Thyroid gland (tissue), 4 donors: ENCODE data around the gene RNF103. TPM values are rescaled to one million over a fixed set of nuclear protein-coding genes. Genes with fewer than 3 reads are reported as not detected.

Source experiments
- DNase-seq, 2 donors: peaks; one replicate each; pipeline ENCODE4 v3.0.0-alpha.2; 2019
- H3K27ac ChIP-seq, 3 donors: fragments of 200-600 bp; sonication (generic); 1 replicate in 2 of 3; 2 replicates in 1 of 3; pipeline ENCODE4 v1.5.1; 2016 to 2019; ENCODE audit warnings: mild to moderate bottlenecking in 1 of 3, moderate library complexity in 1 of 3
- H3K27me3 ChIP-seq: fragments of 200-600 bp; sonication (generic); one replicate; pipeline ENCODE4 v1.5.1; 2019
- H3K36me3 ChIP-seq, 2 donors: fragments of 200-600 bp; sonication (generic); one replicate each; pipeline ENCODE4 v1.5.1; 2016 to 2019
- H3K4me1 ChIP-seq, 2 donors: fragments of 200-600 bp; sonication (generic); one replicate each; pipeline ENCODE4 v1.5.1; 2017 to 2019
- H3K4me3 ChIP-seq, 3 donors: fragments of 200-600 bp; sonication (generic); replicated peaks in 1 of 3; 1 replicate in 2 of 3; 2 replicates in 1 of 3; pipeline ENCODE4 v1.5.1; 2016; ENCODE audit warnings: mild to moderate bottlenecking in 1 of 3
- H3K9me3 ChIP-seq: fragments of 200-600 bp; sonication (generic); one replicate; pipeline ENCODE4 v1.5.1; 2017
- POLR2A ChIP-seq, 2 donors: fragments of 450-650 bp; IDR thresholded peaks; one replicate each; pipeline ENCODE4 v1.6.1; 2017; ENCODE audit warnings: antibody characterized with exemption in 2 of 2, mild to moderate bottlenecking in 2 of 2, moderate library complexity in 1 of 2
- WGBS, 2 donors: methylation state at CpG; one replicate each; pipeline ENCODE4 v1.1.5; 2017; 5-methylcytosine and 5-hydroxymethylcytosine counted together
- intact Hi-C: fragments of 100-400 bp; cut with DNase I; formaldehyde crosslinking; loops from one replicate; pipeline ENCODE4 v1.15.1; 2023
- total RNA-seq, 4 donors: library from RNA; depleted of rRNA; stranded (reverse); fragments of >200 nt; gene quantifications; one replicate each; pipeline ENCODE4 v1.2.3, GENCODE V29; 2016
- TF ChIP-seq, protein P1 (sequence below), 6 experiments: fragments of 200-600 bp in 3 of 6; fragments of 450-650 bp in 3 of 6; sonication (generic) in 3 of 6; IDR thresholded peaks; one replicate each; pipeline ENCODE4 v1.5.1; 2016 to 2019; ENCODE audit warnings: antibody characterized with exemption in 6 of 6, mild to moderate bottlenecking in 2 of 6, inconsistent platforms in 1 of 6, moderate library complexity in 1 of 6

The RNF103 gene
- total RNA-seq, 4 donors from 2014 or later: 26.0 to 36.8 (median 33.3) TPM

DNA sequence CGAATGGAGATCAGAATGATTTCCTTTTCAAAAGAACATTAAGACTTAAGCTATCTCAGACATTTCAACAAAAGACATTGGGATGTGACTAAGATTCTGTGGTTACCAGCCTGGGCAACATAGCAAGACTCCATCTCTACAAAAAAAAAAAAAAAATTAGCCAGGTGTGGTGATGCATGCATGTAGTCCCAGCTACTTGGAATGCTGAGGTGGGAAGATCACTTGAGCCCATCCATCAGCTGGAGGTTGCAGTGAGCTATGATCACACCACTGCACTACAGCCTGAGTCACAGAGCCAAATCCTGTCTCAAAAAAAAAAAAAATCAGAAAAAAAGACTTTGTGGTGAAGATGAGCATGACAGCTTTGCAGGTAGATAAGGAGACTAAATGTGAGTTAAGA lies 12.8 kb downstream of the RNF103 start:
- H3K4me1 ChIP-seq: no peaks in the 10 kb centered on the region
- TF ChIP-seq, protein P1, sequence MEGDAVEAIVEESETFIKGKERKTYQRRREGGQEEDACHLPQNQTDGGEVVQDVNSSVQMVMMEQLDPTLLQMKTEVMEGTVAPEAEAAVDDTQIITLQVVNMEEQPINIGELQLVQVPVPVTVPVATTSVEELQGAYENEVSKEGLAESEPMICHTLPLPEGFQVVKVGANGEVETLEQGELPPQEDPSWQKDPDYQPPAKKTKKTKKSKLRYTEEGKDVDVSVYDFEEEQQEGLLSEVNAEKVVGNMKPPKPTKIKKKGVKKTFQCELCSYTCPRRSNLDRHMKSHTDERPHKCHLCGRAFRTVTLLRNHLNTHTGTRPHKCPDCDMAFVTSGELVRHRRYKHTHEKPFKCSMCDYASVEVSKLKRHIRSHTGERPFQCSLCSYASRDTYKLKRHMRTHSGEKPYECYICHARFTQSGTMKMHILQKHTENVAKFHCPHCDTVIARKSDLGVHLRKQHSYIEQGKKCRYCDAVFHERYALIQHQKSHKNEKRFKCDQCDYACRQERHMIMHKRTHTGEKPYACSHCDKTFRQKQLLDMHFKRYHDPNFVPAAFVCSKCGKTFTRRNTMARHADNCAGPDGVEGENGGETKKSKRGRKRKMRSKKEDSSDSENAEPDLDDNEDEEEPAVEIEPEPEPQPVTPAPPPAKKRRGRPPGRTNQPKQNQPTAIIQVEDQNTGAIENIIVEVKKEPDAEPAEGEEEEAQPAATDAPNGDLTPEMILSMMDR (IDR thresholded peaks at IDR 0.05): no peak
- TF ChIP-seq POLR2A (IDR thresholded peaks at IDR 0.05): no peak
- H3K9me3 ChIP-seq: no peaks in the 10 kb centered on the region
- DNase-seq: no peak
- no peak overlapping the region for H3K27ac ChIP-seq
- 94 to 98% methylated on average over 1 of the region's 1 CpG for WGBS, 2 donors
- H3K27me3 ChIP-seq: no peaks in the 10 kb centered on the region
- intact Hi-C loops: no loop called here
- no peak overlapping the region for H3K4me3 ChIP-seq
- H3K36me3 ChIP-seq: peaks cover 6 to 11% of the 10 kb centered on the region in 2 donors

DNA sequence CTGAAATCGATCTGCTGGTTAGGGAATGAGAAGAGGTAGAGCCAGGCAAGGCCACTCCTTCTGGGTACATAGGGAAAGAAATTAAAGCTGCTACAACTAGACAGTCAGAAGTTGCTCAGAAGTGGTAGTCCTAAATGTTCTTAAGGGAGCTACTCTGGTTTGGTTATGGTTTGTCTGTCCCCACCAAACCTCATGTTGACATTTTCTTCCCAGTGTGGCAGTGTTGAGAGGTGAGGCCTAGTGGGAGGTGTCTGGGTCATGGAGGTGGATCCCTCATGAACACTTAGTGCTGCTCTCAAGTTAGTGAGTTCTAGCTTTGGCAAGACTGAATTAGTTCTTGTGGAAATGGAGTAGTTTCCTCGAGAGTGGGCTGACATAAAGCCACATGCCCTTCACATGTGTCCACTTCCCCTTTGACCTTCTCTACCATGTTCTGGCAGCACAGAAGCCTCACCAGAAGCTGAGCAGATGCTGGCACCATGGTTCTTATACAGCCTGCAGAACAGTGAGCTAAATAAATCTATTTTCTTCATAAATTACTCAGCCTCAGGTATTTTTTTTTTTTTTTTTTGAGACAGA lies 14.7 kb downstream of the RNF103 start:
- WGBS, 2 donors: 89 to 98% methylated on average over 2 of the region's 2 CpGs
- Histone ChIP-seq H3K27me3 (no peaks in the 10 kb centered on the region), H3K36me3 (peaks cover 6 to 10% of the 10 kb centered on the region in 2 donors), H3K9me3 (no peaks in the 10 kb centered on the region), H3K4me1 (no peaks in the 10 kb centered on the region), H3K27ac (no peak overlapping the region), H3K4me3 (no peak overlapping the region)
- TF ChIP-seq, protein P1 (IDR thresholded peaks at IDR 0.05): no peak
- no peak for TF ChIP-seq POLR2A (IDR thresholded peaks at IDR 0.05)
- no peak for DNase-seq
- intact Hi-C loops: no loop called here

DNA sequence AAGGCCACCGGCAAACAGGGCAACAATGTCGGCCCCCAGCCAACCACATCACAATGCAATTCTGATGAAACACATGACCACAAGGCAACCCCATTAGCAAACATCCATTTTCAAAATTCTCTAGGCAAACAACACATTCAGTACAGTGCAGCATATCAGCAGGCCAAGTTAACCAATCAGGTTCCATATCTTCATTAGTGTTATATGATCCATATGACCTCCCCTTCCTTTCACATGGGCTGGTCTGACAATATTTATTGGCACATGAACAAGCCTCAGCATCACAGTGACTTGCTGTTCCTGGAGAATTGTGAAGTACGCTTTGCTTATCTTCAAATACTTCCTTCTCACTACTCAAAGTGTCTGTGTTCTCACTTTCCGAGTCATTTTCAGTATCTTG lies 19.8 kb downstream of the RNF103 start:
- 96 to 97% methylated on average over 4 of the region's 4 CpGs for WGBS, 2 donors
- intact Hi-C loops: no loop called here
- no peak for TF ChIP-seq POLR2A (IDR thresholded peaks at IDR 0.05)
- TF ChIP-seq, protein P1 (IDR thresholded peaks at IDR 0.05): no peak
- Histone ChIP-seq H3K9me3 (no peaks in the 10 kb centered on the region), H3K4me1 (no peaks in the 10 kb centered on the region), H3K36me3 (peaks cover 0 to 3% of the 10 kb centered on the region in 2 donors), H3K4me3 (no peak overlapping the region), H3K27ac (no peak overlapping the region), H3K27me3 (no peaks in the 10 kb centered on the region)
- DNase-seq: no peak

DNA sequence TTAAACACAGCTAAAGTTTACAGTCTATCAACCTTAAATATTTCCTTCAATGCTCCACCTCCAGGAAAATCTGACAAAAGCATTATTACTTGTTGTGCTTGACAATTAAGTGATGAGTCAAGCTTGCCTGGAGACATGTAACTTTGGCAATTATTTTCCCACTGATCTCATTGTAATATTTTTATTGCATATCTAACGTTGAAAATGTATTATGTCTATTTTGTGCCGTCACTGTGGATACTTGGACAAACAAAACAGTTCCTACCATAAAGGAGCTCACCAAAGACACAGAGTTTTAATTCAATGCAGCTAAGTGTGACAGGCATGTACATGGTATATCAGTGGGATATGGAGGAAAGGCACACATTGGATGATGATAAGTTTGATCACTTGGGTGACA lies 24.7 kb downstream of the RNF103 start:
- H3K4me3 ChIP-seq: no peak overlapping the region
- intact Hi-C loops: no loop called here
- WGBS, 2 donors: 65 to 87% methylated on average over 2 of the region's 2 CpGs
- no peaks in the 10 kb centered on the region for H3K27me3 ChIP-seq
- no peak for DNase-seq
- TF ChIP-seq POLR2A (IDR thresholded peaks at IDR 0.05): no peak
- TF ChIP-seq, protein P1 (IDR thresholded peaks at IDR 0.05): no peak
- H3K4me1 ChIP-seq: no peaks in the 10 kb centered on the region
- H3K36me3 ChIP-seq: no peaks in the 10 kb centered on the region
- no peaks in the 10 kb centered on the region for H3K9me3 ChIP-seq
- no peak overlapping the region for H3K27ac ChIP-seq

DNA sequence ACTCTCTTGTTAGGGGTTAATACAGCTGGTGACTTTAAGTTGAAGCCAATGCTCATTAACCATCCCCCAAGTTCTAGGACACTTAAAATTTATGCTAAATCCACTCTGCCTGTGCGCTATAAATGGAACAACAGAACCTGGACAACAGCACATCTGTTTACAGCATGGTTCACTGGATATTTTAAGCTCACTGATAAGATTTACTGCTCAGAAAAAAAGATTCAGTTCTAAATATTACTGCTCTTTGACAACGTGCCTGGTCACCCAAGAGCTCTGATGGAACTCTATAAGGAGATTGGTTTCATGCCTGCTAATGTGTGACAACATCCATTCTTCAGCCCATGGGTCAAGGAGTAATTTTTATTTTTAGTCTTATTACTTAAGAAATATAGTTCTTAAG lies 27.5 kb downstream of the RNF103 start:
- H3K27me3 ChIP-seq: no peaks in the 10 kb centered on the region
- intact Hi-C loops: no loop called here
- H3K9me3 ChIP-seq: no peaks in the 10 kb centered on the region
- H3K4me3 ChIP-seq: no peak overlapping the region
- no peak overlapping the region for H3K27ac ChIP-seq
- H3K36me3 ChIP-seq: no peaks in the 10 kb centered on the region
- no peak for TF ChIP-seq POLR2A (IDR thresholded peaks at IDR 0.05)
- TF ChIP-seq, protein P1 (IDR thresholded peaks at IDR 0.05): no peak
- WGBS, 2 donors: 50 to 62% methylated on average over 2 of the region's 2 CpGs
- no peak for DNase-seq
- no peaks in the 10 kb centered on the region for H3K4me1 ChIP-seq
